Left cardiac atrium (tissue), 4 donors: ENCODE measurements around the gene TBC1D7. TPM values are rescaled to one million over a fixed set of nuclear protein-coding genes. Genes with fewer than 3 reads are reported as not detected.
A peak's percentile ranks its signal among the peaks of the same experiment; 100 is the strongest.
"Not testable (repeated sequence)": the region's sequence is repeated elsewhere in the genome, so short reads cannot be mapped to it uniquely, and the experiment has no call there.

Source experiments
- ATAC-seq, 2 donors: fragments of 200-7000 bp; cut with Tn5 transposase; one replicate each; pipeline ENCODE4 v1.9.1; 2020; ENCODE audit warnings: mild to moderate bottlenecking in 2 of 2, moderate library complexity in 2 of 2
- DNase-seq: peaks from one replicate; pipeline ENCODE4 v3.0.0-alpha.2; 2020
- intact Hi-C, 2 donors: fragments of 100-400 bp; cut with DNase I; formaldehyde crosslinking; loops; one replicate each; pipeline versions ENCODE4 v1.14.1 to v1.15.1; 2022 to 2023
- total RNA-seq, 2 donors: library from RNA; stranded (reverse); fragmentation: NEBNext Ultra II Directional; extraction: Animal tissue kit (Norgen Biotek cat#: 25700); gene quantifications; one replicate each; pipeline ENCODE4 v1.2.1, GENCODE V29; 2021
- donor health status: DM: no; HTN: yes; CAD: no.
- donor health status: DM: no; HTN: yes; CAD: no; lungs with severe emphysema.
- donor health status: DM: yes; HTN: yes; CAD: no.
- donor health status: Dilated cardiomyopathy.

Gene TBC1D7
- total RNA-seq, 2 donors from 2014 or later: 21.6 to 36.3 TPM

DNA sequence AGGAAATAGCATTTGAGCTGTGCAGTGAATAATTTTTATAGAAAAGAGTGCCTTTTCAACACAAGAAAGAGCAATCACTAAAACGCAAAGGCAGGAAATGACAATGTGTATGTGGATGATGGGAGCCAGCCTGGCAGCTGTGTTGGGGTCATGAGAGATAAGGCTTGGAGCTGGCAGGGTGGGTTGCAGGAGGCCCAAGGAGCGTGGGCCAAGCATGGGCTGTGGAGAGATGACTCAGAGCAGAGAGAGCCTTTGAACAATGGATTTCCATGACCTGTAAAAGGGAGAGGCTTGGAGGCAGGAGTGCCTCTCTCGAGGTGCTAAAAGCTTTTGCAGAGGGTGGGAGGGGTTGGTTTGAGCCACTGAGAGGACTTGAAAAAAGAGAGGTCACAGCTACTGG lies 6.6 kb upstream of the TBC1D7 start:
- DNase-seq (peak; percentile 39), ATAC-seq (peak; percentile 24 to 73)
- intact Hi-C loops: loop anchor here in 1 of 2 donors (5.0 kb wide), 1 partner anchor 423 kb away; no protein-coding TSS in a partner anchor

DNA sequence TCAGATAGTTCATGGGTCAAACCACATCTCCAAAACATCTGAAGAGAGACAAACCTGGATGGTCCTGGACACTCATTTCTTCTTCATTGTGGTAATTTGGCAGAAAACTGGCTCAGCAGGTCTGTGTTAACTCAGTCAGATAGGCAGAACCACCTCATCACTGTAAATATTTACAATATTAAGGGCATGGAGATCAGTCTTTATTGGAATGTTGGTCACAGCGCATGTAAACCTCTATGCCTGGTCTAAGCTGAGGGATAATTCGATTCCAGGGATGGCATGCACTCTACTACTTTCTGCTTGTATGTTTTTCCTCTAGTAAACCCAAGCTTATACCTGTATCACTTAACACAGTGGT lies 4.0 kb upstream of the TBC1D7 start:
- ATAC-seq (no peak), DNase-seq (no peak)
- intact Hi-C loops: loop anchor here in 1 of 2 donors (5.0 kb wide), 1 partner anchor 420 kb away; no protein-coding TSS in a partner anchor

DNA sequence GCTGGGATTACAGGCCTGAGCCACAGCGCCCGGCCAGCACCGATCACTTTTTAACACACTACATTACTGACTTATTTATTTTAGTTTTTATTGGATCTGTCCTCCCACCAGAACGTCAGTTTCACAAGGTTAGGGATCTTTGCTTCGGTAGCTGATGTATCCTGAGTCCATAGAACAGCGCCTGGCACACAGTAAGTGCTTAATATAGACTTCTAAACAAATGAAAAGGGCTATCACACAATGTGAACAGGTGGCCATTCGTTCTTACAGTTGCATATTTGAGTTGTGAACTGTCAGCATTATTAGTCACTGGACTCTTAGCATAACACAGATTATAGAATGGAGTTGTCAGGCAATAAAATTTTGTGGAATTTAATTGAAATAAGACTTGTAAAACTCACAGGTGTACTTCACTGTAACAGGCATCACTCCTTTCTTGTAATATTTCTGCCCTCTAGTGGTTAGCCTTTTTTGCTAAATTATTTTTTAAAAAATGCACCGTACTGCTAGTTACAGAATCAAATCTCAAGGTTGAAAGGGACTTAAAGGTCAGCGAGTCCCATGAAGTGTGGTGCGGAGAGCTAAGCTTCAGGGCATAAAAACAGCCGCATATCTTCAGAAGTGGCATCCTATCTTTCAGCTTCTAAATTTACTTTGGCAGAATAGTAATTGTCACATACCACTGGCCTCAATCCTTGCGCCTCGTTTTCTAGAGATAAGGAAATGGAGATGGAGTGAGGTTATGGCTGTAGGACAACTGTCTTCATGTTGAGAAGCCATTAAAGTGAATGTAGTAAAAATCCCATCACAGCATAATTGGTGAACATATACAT lies 3.4 kb upstream of the TBC1D7 start:
- intact Hi-C loops: loop anchor here in 1 of 2 donors (5.0 kb wide), 1 partner anchor 419 kb away; no protein-coding TSS in a partner anchor

DNA sequence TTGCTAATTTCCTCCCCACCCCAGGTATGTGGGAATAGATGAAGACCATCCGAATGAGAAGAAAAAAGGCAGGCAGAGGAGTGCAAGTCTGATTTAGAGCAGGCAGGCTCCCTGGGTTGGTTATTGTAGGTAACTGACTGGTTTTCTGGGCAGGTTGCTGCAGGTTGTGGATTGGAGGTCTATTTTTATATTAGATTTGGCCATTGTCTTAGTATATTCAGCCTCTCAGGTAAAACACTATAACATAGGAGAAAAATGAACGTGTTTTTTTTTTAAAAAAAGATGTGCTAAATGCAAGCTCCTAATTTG lies 492 bp upstream of the TBC1D7 start:
- DNase-seq (no peak), ATAC-seq (no peak)
- intact Hi-C loops: no loop called here

More for the DNA sequence above, 3.4 kb upstream of the TBC1D7 start:
- ATAC-seq (peak in 1 of 2 donors; percentile 7), DNase-seq (no peak)

DNA sequence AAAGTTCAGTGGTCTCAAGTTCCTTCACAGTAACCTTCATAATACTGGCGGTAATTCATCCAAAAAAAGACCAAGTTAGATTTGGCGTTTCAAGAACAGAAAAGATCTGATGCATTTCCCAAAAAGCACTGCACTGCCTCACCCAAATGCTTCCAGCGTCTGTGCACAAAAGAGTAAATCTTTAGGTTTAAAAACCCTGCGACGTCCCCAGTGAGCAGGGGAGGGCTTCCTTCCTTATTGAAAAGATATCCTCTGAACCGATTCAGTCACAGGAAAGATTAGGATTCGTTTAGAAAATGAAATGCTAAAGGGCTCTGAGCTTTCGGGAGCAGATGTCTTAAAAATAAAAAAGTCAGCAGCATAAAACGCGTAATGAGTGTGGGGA lies 654 bp downstream of the TBC1D7 start:
- no peak for ATAC-seq
- DNase-seq: no peak
- intact Hi-C loops: no loop called here

DNA sequence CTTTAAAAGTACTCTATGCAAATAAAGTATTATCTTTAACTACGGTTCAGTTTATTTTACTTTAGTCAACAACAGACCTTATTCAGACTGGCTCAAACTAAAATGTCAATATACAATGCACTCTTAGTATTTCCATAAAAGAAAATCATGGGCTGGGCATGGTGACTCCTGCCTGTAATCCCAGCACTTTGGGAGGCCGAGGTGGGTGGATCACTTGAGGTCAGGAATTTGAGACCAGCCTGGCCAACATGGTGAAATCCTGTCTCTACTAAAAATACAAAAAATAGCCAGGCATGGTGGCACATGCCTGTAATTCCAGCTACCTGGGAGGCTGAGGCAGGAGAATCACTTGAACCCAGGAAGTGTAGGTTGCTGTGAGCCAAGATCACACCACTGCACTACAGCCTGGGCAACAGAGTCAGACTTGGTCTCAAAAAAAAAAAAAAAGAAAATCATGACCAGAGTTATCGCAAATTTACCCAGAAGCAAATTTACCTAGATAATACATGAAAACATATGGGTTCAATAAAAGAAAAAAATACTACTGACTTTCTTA lies 2.2 kb downstream of the TBC1D7 start:
- DNase-seq, intact Hi-C loops, ATAC-seq: not testable (repeated sequence)

DNA sequence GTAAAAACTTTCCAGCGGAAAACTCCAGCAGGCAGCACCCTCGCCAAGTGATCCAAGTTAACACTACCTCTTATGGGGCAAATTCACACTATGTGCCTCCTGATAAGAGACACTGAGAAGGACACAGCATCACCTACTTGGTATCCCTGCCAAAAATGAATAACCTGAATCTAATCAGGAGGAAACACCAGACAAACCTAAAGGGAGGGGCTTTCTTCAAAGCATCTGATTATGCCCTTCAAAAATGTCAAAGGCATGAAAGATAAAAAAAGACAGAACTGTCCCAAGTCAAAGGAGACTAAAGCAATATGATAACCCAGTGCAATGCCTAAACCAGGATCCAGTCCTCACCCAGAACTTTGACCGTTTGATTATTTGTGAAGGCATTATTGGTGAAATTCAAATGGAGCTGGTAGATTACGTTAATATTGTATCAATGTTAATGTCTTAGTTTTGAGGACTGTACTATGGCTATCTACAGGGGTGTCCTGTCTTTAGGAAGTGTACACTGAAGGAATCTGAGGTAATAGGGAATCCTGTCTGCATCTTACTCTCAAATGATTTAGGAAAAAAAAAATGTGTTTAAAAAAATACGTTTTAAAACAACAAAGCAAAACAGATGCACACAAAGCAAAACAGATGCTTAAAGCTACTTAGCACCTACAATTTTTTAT lies 8.3 kb downstream of the TBC1D7 start:
- DNase-seq (no peak), ATAC-seq (peak in 1 of 2 donors; percentile 39)
- intact Hi-C loops: no loop called here

DNA sequence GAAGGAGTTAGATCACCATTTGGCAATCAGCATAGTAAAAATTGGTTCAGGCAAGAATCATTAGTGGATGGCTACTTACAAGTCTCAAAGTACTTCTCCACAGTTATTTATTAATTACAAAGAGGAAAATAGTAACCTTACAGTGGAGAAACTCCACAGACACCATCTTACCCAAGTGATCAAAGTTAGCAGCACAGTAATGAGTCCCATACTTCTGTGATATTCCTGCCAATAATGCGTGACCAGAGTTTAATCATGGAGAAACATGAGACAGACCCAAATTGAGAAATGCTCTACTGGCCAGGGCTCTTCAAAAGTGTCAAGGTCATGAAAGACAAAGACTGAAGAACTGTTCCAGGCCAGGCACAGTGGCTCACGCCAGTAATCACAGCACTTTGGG lies 9.5 kb downstream of the TBC1D7 start:
- intact Hi-C loops: no loop called here
- ATAC-seq (peak in 1 of 2 donors; percentile 32), DNase-seq (no peak)

DNA sequence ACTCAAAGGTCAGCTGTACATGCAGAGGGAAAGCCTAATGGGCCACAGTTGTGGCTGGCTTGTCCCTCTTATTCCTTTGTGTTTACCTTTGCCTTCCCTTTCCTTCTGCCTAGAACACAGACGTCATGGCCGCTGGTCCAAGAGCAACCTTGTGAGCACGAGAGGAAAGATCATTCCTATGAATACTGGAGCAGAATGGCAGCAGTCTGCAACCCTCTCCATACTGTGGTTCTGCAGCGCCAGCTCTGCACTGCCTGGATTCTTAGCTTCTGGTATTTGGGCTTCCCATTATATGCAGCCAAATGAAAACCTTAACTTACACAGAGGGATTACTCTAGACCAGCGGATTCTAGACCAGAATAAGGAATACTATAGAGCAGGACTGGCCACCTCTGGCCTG lies 12.4 kb downstream of the TBC1D7 start:
- intact Hi-C loops: no loop called here
- DNase-seq (no peak), ATAC-seq (no peak)

DNA sequence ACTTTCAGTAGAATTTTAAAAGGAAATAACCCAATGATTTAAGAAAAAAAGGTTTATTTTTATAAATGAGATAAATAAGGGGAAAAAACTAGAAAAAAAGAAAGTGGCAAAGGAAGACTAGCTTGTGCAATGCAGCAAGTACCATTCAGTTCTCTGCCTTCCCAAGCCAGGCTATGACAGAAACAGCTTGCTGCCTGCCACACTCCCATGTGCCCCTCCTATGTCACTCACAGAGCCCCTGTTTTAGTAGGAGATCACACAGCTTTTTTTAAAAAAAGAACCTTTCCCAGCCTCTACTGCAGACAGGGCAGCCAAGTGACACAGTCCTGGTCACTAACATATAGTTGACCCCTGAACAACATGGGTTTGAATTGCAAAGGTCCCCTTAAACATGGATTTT lies 13.5 kb downstream of the TBC1D7 start:
- ATAC-seq: no peak
- intact Hi-C loops: no loop called here
- DNase-seq: no peak

DNA sequence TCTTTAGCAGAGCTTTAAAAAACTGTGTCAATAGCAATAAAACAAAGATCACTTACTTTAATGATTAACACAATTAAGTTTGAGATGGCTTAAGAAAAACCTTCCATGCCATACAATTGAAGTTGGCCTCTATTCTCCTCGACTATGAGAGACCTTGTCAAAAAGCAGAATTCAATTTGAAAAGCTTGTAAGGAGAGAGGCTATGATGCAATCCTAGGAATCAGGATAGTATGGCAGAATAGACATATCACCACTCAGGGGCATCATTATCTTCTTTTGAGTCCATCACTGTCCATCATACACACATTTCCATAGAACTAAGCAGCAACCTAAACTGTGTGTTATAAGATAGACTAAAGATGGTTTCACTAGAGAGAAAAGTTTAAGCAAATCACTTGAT lies 17.2 kb downstream of the TBC1D7 start:
- intact Hi-C loops: no loop called here
- DNase-seq: no peak

DNA sequence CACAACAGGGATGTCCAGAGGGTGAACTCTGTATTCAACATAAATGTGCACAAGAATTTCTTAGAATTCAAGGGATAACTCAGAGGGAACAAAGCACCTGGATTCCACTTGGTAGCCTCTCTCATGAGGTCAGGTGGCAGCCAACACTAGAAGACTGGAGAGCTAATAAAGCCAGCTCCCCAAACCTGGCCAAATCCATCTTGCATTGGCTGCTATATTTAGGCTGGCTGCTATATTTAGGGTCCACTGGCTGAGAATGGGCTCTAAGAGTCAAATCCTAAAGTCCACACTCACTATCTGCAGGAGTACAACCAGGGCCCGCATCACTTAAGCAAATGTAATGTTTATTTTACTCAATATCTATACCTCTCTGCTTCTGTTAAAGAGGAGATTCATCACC lies 20.0 kb downstream of the TBC1D7 start:
- ATAC-seq (peak; percentile 35 to 46), DNase-seq (no peak)
- intact Hi-C loops: loop anchor here in 1 of 2 donors (10.0 kb wide), 1 partner anchor 114 kb away; no protein-coding TSS in a partner anchor

More for the DNA sequence above, 17.2 kb downstream of the TBC1D7 start:
- no peak for ATAC-seq

DNA sequence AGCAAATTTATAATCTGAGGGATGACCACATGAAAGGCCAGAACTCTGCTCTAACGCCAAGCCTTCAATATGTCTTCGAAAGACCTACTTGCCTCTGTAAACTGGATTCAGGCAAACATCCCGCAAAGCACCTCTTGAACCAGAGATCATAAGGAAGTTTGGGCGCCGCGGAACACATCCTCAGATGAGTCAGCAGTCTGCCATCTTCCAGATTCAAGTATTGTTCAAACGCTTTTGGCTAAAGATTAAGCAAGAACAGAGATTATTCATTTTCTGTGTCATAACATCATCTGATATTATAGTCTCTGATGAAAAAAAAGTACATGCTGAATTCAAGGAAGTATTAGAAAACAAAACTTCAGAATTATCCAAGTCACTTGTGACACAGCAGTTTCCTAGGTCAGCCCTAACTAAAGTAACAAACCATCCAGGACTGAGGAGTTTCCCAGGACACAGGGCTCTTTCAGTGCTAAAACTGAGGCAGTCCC lies 20.8 kb downstream of the TBC1D7 start:
- intact Hi-C loops: loop anchor here in 1 of 2 donors (10.0 kb wide), 1 partner anchor 113 kb away; no protein-coding TSS in a partner anchor
- ATAC-seq (no peak), DNase-seq (no peak)

DNA sequence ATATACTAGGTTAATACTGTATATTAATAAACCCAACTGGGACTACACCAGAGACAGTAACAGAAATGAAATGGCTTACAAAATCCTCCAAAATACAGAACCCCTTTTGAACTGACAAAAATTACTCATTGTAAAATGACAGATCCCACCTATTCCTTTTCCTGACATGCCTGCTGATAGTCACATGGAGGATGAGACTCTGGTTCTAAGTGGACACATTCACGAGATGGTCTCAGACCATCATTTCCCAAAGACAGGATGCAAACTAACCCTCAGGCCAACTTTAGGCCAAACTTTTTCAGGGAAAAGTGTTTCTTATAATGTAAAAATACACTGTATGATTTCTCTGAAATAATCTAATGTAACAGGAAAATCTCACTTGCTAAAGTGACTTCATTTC lies 22.5 kb downstream of the TBC1D7 start:
- ATAC-seq: no peak
- DNase-seq: no peak
- intact Hi-C loops: loop anchor here in 1 of 2 donors (10.0 kb wide), 1 partner anchor 111 kb away; no protein-coding TSS in a partner anchor

DNA sequence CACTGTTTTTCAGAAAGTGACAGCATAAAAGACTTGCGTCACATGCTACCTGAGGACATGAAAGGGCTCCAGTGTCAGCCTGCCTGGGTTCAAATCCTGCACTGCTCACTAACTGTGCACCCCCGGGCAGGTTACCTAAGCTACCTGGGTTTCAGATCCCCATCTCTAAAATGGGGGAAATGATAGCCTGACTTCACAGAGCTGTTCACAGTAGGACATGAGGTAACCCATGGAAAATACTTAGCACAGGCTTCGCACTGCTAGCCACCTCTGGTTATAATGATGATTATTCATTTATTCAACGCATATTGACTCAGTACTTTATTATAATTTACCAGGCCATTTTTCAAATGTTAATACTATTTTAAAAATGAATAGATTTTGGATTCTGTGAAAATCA lies 23.0 kb downstream of the TBC1D7 start:
- DNase-seq: no peak
- intact Hi-C loops: loop anchor here in 1 of 2 donors (10.0 kb wide), 1 partner anchor 110 kb away; no protein-coding TSS in a partner anchor
- no peak for ATAC-seq

DNA sequence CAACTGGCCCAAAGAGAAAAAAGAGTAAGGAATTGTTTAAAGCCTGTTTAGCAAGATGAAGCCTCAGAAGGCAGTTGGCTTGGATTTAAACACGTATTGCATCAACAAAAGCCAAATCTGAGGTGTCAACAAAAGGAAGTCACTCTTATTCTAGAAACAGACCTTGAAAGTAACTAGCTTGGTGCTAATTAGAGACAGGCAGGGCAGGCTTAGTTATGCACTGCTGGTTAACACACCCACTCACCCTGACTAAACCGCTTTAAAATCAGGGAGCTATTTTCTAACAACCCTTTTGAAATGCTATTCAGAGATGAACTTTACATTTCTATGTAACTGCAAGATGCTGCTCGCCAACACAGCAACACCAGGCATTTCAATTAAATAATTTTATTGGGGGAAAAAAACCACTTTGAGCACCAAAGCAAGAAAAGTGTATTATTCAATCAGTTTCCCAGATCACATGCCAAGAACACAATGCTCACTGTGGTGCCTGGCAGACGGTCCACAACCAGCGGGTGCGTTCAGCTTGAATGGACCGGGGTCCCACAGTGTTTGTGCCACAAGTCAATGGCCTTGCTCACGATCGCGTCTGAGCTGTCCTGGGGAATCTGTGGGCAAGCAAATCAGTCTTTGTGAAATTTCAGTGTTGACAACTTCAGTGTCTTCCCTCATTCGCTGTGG lies 23.6 kb downstream of the TBC1D7 start:
- ATAC-seq: no peak
- no peak for DNase-seq
- intact Hi-C loops: loop anchor here in 1 of 2 donors (10.0 kb wide), 1 partner anchor 110 kb away; no protein-coding TSS in a partner anchor

DNA sequence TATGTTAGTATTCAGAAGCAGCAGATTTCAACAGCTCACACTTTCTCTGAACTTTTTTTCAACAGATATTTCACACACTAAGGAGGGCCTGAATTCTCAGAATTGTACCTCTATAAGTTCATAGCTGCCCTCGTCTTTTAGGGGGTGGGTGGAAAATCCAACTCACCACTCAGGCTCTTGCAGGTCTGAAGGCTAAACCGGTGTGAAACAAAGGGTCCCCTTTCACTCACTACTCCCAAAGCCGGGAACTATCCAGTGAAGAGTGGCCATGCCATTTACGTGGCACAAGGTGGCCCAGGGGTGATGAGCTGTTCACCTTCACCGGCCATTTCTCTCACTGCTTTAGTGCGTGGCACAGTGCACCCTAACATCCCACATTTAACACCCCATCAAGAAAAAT lies 24.2 kb downstream of the TBC1D7 start:
- ATAC-seq (no peak), DNase-seq (no peak)
- intact Hi-C loops: loop anchor here in 1 of 2 donors (10.0 kb wide), 1 partner anchor 109 kb away; no protein-coding TSS in a partner anchor

DNA sequence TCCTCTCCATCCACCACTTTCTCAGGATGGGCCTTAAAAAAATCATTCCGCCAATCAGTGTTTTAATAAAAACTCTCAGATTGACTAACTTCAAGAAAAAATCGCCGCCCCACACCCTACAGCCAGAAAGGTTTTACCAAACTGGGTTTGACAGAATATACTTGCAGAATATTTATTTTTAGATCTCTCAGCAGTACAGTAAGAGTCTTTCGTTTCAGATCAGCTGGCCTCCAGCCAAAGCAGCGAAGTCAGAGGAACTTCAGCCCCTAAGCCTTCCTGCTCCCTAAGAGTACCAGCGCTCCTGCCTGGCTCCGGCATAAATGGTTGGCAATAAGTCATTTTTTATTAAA lies 24.7 kb downstream of the TBC1D7 start:
- ATAC-seq: peak; percentile 83 to 87
- DNase-seq: peak; percentile 89
- intact Hi-C loops: loop anchor here in 1 of 2 donors (10.0 kb wide), 1 partner anchor 109 kb away; no protein-coding TSS in a partner anchor
